NCI-H82 treated with DMSO at 0.1 percent for 48 hours (cell line): ENCODE data around the gene TTLL8.

Source experiments
- DNase-seq: peaks from one replicate; lab custom pipeline; 2025; ENCODE audit not compliant: unreplicated experiment; lab: John Stamatoyannopoulos, UW

The TTLL8 gene

DNA sequence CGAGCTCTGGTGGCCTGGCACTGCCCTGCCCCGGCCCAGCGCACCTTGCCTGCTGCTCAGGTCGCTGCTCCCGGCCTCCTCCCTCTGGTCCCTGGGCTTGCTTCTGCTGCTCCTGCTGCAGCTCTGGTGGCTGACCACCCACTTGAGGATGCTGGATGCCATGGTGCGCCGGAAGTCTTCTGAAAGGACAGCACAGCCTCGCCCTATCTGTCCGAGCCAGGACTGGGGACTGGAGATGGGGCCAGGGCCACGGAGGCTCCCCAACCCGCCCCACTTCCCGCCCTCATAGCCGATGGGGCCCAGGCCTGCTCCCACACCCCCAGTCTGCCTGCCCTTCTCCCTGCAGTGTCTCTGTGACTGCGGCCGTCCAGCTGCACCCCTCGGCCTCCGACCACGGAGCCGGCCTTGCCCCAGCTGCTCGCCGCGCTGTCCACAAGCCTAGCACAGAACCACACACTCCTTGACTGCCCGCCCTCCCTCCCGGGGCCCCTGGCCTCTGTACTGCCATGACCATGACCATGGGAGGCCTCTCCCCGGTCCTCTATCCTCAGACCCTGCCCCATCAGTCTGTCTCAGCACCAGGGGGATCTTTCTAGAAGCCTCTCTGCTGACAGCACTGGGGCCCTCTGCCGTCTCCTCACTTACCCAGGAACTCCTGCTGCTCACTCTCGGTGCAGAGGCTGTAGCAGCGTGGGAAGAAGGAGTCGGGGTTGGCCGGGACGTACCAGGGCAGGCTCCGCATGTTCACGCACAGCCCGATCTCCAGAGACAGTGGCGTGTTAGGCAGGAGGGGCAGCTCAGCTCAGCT lies 12.7 kb downstream of the TTLL8 start:
- DNase-seq = no peak

- no peak for DNase-seq
Observed at GRCh38 chr22:50044485-50045118, 13.5 kb downstream of the TTLL8 start.

DNA sequence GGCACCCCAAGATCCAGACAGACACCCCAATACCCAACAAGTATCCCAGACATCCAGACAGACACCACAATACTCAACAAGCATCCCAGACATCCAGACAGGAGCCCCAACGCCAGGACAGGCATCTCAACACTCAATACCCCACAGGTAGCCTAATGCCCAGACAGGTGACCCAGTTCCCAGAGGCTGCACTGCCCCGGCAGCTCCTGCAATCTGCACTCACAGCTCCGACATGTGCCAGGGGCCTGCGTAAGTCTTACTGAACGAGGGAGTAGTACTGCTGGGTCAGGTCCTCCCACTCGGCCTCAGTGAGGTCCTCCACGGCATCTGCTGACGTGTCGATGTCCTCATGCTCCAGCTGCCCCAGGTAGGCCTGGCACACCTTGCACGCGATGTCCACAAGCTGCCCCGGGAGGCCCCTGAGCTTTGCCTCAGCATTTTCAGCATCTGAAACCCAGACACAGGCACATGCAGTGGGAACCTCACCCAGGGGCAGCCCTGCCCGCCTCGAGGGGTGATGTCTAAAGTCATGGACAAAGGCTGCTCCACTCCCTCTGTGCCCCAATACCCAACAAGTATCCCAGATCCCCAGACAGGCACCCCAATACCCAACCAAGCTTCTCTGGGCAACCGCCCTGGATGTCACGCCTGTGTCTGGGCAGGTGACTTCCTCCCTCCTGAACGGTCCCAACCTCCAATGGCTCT lies 16.6 kb downstream of the TTLL8 start:
- DNase-seq = no peak

GRCh38 chr22:50040717-50041116 lies 17.4 kb downstream of the TTLL8 start:
- no peak for DNase-seq

DNA sequence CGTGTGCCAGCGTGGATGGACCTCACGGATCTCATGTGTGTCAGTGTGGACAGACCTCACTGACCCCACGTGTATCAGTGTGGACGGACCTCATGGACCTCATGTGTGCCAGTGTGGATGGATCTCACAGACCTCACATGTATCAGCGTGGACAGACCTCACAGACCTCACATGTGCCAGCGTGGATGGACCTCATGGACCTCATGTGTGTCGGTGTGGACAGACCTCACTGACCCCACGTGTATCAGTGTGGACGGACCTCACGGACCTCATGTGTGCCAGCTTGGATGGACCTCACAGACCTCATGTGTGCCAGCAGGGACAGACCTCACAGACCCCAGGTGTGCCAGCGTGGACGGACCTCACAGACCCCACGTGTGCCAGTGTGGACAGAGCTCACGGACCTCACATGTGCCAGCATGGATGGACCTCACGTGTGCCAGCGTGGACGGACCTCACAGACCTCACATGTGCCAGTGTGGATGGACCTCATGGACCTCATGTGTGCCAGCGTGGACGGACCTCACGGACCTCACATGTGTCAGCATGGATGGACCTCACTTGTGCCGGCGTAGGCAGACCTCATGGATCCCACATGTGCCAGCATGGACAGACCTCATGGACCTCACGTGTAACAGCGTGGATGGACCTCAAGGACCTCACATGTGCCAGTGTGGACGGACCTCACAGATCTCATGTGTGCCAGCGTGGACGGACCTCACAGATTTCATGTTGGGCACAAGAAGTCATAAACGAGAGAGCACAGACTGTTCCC lies 18.2 kb downstream of the TTLL8 start:
- no peak for DNase-seq

- DNase-seq = no peak
Observed at GRCh38 chr22:50035976-50036724, 21.9 kb downstream of the TTLL8 start.

- DNase-seq = no peak
Observed at GRCh38 chr22:50035131-50035881, 22.8 kb downstream of the TTLL8 start.

DNA sequence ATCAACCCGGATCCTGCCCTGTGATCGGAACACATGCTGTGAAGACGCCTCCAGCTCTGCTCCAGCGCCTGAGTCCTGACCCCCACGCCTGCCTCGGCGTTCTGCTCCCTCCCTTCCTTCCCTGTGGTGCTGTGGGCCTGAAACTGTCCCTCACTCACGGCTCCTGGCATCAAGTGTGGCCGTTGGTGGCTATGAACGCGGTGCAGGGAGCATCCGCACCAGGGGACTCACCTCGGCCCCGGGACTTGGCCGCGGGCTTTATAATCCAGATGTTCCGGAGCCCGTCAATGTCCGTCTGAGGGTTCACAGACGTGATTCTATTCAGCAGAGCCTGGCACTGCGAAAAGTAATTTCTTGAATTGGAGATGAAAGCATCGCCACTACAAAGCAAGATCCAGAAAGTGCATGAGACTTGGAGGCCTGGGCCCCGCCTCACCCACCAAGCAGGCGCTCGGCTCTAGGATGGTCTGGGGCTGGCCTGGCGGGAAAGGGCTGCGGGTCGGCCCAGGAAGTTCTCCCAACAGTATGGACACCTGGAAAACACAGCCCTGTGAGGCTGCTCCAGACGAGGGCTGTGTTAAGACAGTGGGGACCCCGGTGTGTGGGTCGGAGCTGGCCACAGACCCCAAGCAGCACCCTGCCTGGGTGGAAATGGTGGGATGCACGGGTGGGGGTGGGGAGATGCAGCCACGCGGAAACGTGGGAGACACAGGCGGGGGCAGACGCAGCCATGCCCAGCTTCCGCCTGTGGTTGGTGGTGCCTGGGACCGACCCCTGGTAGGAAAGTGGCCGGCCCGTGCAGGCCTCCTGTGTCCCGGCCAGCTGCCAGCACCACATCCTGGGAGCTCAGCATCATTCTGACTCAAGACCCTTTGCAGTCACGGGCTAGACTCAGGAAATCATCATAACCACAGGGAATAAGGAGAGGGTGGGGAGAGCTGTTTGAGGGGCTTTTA lies 23.7 kb downstream of the TTLL8 start:
- DNase-seq = no peak

- DNase-seq = no peak
Observed at GRCh38 chr22:50032941-50033601, 25.0 kb downstream of the TTLL8 start.

DNA sequence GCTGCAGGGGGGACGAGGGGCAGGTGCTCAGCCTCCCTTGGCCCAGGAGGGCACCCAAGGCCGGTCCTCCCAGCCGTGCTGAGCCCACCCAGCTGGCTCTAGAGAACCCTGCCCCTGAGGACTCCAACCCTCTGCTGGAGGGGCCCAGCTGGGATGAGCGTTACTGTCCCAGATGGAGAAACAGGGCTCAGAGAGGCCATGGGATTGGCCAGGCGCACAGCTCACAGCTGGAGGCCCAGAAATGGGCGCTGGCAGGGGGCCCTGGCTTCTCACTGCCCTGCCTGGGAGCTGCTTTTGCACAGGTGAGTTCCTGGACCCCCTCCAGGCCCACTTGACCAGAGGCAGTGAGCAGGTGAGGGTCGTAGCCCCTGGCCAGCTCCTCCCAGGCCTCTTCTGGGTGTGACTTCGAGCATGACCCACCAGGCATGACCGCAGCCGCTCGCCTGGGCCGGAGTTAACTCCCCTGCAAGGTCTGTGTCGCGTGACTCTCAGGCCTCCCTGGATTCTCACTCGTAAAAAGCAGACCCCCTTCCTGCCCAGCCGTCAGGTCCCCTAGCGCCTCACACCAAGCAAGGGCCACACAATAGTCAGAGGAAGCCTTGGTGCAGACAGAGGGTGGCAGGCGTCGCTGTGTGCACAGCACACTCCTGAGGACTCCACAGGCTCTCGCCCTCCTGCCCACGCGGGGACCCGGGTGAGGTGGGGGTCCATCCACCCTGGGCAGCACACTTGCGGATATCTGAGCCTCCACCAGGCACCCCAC lies 25.8 kb downstream of the TTLL8 start:
- no peak for DNase-seq

DNA sequence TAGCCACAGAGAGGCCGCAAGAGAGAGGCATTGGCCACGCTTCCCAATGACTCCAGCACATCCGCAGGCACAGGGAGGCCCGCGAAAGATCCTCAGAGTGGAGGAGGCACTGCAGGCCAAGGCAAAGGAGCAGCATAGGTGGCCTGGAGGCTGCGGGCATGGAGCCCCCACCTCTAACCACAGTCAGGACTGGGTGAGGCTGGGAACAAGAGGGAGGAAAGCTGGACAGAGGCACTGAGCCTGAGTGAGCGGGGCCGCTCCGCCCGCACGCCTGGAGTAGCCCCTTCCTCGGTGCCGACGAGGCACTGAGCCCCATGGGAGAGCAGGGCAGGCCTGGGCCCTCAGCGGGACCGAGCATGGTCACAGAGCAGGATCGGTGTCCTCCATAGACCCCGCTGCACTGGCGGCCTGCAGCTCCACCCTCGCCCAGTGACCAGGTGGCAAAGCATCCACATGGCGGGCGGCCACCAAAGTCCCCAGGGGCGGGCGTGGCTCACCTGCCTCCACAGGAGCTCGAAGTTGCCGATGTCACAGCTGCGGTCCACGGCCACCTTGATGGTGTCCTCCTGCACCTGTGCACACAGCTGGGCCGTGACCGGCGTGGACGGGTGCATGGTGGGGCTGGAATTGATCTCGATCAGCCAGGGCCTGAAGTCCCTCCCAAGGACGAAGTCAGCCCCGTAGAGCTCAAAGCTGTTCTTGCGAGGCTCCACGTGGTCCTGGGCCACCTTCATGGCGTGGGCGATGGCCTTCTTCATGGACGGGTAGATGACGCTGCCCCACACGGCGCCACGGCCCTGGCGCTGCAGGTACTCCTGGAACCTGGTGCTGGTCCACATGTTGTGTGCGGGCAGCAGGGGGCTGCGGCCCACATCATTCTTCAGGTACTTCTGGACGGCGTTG lies 26.7 kb downstream of the TTLL8 start:
- no peak for DNase-seq

DNA sequence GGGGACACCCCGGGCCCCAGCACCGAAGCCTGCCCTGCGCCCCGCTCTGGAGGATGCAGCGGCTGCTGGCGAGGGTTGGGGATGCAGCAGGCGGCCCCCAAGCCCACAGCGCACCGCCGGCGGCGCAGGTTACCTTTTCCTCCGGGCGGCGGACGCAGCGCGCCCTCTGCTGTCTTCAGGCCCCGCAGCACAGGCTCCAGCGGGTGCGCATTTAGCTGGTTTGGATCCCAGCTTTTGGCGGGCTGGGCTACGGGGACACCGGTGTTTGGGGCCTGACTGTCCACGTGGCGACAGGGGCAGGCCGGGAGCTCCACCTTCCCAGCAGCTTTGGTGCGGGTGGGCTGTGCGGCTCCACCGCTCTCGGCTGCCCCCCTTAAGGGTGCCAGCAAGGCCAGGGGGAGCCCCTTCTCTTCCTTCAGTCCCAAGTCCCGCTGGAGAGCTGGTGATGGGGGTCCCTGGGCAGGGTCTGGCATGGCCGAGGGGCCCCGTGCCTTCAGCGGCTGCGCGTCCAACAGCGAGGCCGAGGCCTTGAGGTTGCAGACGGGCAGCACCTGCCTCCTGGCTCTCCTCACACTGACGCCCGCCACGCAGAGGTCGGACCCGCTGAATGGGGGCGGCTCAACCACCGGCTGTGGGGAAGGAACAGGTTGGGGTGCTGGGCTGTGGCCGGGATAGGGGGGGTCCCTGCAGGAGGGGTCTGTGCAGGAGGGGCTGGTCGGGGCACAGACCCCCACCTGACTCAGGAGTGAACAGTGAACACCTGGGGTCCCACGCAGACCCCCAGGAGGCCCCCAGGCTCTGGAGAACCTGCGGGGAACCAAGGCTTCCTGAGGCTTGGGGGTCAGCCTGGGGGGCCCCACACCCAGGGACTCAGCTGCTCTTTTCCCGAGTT lies 27.6 kb downstream of the TTLL8 start:
- no peak for DNase-seq

DNA sequence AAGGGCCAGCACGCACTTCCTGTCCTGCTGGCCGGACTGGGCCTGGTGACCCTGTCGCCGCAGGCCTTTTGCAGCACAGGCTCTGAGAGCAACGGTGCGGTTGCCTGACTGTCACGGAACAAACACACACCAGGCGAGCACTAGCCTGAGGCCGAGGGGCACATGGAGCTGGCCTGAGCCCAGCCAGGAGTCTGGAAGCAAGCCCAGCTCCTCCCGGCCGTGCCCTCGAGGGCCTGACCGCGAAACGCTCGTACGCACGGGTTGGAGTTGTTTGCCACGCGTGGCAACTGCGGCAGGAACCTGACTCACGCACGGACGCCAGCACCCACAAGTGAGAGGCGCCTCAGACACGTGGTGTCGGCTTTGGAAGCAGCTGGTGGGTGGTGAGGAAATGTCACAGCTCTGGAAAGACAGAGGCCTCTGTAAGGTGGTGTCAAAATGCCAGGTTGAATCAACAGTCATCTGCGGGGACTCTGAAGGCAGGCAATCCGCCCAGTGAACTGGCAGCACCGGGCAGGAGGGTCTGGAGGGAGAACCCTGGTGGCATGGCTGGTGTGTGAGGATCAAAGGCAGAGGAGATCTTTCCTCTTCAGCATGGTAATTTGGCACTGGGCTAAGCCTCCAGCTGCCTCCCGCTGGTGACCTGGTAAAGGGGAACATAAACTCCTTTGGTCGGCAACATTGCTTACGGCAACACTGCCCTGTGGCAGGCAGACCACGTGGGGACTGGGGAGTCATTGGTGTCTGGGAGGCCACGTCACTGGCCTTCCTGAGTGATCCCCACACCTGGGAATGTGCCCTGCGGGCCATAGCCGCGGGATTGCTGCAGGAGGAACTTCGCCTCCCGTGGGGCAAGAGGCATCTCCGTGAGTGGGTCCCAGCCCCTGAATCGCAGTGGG lies 30.2 kb downstream of the TTLL8 start:
- no peak for DNase-seq

GRCh38 chr22:50025993-50026392 lies 32.1 kb downstream of the TTLL8 start:
- no peak for DNase-seq
